ENCODE results near the gene SPATA2.
"Not testable (repeated sequence)": the region's sequence is repeated elsewhere in the genome, so short reads cannot be mapped to it uniquely, and the experiment has no call there.

The SPATA2 gene

GRCh38 chr20:49899541-49900383 lies 15.6 kb downstream of the SPATA2 start:
- DNase-seq = no peak

DNA sequence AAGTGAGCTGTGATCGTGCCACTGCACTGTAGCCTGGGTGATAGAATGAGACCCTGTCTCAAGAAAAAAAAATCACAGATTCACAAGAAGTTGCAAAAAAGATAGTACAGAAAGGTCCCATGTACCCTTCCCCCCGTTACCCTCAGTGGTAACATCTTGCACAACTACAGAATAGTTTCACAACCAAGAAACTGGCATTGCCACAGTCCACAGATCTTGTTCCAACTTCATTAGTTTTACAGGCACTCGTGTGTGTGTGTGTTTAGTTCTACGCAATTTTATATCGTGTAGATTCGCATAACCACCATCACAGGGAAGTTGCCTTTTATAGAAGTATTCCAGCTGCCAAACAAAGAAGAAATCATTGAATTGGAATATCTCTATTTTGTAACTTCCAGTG lies 19.1 kb downstream of the SPATA2 start:
- DNase-seq = no peak

DNA sequence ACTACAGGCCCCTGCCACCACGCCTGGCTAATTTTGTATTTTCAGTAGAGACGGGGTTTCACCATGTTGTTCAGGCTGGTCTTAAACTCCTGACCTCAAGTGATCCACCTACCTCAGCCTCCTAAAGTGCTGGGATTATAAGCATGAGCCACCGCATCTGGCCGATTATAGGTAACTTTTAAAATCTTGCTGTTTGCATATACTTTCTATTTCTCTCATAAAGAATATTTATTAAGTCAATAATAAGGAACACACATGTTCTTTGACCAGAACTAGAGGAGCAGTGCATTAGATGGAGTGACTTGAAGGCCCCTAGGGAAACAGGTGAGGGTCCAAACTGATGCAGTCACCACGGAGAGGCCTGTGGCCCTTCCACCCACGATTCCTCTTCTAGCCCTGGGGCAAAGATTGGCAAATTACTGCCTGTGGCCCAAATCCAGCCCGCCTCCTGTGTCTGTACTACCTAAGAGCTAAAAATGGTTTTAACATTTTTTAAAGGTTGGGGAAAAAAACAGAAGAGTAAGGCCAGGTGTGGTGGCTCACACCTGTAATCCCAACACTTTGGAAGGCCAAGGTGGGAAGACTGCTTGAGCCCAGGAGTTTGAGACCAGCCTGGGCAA lies 19.7 kb downstream of the SPATA2 start:
- DNase-seq = not testable (repeated sequence)

DNA sequence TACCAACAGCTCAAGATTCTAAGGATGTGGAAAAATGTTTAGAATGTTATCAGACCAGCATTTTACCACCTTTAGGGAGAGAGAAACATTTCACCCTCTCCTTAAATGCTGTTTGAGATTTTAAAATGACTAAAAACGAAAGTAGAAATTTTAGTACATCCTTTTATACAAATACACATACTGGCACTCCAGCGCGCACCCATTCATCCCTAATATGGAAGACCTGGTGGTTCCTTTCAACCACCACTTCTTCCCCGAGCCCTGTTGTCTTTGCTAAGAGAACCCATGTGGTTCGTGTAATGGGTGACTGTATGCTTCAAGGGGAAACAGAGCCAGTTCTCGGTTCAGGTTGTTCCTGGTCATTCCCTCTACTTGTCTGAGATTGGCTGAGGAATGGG lies 21.3 kb downstream of the SPATA2 start:
- no peak for DNase-seq

- DNase-seq = no peak
Measured at GRCh38 chr20:49893242-49894072, 21.9 kb downstream of the SPATA2 start.

DNA sequence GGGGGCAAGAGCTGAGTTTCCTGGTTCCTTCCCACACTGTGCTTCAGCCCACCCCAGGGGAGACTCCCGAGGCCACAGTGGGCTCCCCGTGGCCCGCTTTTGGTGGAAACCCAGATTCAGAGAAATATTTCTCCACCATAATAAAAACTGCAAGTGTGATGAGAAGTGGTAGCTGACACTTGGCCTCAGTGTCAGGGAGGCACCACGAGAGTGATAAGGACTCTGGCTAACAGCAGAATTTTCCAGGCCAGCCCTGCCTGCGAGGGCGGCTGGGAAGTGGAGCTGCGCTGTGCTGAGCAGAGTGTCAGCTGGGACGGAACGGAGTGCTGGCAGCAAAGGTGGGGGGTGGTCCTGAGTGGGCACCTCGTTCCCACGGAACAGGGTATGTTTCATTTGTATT lies 22.5 kb downstream of the SPATA2 start:
- DNase-seq = no peak

DNA sequence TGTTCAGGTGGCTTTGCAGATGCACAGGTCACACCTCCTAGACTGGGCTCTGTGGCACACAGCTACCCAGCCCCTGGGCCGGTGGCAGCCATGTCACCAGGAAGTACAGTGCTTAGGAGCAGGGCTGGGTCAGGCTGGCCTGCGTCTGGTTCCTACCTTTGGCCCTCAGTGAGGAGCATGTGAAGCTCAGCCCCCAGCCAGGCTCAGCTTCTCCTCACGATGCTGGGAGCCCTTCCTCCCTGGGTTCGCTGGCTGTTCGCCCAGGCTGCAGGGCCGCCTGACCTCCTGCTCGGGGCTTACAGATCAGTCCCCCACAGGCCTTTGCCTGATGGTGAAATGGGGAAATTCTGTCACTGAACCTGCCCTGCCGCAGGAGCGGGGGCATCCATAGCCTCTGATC lies 23.1 kb downstream of the SPATA2 start:
- DNase-seq = no peak

GRCh38 chr20:49891476-49892110 lies 23.7 kb downstream of the SPATA2 start:
- no peak for DNase-seq

DNA sequence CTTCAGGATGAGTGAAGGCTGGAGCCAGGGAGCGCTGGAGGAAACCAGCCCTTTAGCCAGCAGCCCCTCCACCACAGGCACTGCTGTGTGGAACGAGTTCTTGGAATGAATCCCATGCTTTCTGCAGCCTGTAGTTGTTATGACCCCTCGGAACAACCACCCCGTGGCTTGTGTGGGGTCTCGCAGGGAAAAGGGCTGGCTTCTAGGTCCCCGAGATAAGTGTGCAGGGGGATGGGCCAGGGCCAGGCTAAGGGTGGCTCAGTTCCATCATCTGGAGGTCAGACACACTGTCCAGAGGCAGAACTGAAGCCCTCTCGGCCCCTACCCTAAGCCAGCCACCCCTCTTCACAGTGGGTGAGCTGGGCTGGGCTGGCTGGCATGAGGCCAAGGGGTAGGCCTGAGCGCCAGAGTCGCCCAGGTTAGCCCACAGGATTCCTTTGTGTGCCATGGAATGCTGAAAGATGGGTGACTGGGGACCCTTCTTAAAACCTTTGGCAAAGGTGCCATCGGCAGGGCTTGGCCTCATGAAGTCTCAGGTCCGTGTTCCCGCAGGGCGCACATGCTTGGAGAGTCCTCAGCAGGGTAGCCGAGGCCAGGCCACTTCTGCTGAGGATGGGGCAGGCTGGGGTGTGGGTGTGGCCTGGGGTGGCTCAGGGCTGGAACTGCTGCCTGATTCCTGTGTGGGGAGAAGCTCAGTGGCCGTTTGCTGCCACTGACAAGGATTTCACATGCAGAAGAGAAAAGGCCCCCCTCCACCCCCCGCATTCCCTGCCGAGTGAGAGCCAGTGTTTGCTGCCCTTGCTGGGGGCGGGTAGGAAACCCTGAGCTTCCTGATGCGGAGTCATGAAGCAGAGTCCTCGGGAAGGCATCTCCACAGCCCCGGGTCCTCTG lies 24.6 kb downstream of the SPATA2 start:
- no peak for DNase-seq

GRCh38 chr20:49889935-49890333 lies 25.4 kb downstream of the SPATA2 start:
- DNase-seq = no peak

DNA sequence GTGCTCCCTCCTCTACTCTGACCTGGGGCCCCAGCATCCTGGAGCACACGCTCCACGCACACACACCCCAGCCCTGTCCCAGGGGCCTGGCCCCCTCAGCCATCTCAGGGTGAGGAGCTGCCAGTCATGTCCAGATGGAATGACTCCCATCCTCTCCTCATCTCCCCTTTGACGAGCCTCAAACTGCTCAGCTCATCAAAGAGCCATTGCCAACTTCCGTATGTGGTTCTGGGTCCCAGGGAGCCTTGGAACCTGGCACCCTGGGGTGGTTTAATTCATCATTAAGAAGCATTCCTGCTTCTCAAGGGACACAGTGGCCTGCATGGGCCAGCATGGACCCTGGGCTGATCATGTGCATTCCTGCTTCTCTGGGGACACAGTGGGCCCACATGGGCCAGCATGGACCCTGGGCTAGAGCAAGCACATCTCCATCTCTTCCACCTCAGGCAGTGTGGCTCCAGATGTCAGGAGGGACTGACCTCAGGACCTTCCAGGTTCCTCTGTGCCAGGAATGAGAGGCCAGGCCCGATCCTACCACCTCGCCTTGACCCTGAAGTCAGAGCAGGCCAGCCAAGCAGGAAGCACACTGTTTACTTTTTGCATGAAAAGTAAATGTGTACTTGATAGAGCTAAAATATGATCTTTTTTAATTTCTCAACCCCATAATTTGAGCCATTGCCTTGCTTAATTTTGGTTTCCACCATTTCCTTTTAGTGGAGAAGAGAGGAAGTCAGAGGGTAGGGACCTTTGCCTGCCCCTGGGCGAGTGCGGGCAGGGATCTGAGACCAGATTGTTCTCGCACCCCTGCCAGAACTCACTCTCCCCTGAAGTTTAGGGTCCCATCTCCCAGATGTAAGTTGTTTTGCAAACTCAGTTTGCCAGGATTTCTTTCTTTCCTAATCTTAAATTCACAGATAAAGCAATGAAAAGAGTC lies 26.1 kb downstream of the SPATA2 start:
- DNase-seq = no peak

GRCh38 chr20:49888212-49889000 lies 26.9 kb downstream of the SPATA2 start:
- DNase-seq = peak; percentile 58

DNA sequence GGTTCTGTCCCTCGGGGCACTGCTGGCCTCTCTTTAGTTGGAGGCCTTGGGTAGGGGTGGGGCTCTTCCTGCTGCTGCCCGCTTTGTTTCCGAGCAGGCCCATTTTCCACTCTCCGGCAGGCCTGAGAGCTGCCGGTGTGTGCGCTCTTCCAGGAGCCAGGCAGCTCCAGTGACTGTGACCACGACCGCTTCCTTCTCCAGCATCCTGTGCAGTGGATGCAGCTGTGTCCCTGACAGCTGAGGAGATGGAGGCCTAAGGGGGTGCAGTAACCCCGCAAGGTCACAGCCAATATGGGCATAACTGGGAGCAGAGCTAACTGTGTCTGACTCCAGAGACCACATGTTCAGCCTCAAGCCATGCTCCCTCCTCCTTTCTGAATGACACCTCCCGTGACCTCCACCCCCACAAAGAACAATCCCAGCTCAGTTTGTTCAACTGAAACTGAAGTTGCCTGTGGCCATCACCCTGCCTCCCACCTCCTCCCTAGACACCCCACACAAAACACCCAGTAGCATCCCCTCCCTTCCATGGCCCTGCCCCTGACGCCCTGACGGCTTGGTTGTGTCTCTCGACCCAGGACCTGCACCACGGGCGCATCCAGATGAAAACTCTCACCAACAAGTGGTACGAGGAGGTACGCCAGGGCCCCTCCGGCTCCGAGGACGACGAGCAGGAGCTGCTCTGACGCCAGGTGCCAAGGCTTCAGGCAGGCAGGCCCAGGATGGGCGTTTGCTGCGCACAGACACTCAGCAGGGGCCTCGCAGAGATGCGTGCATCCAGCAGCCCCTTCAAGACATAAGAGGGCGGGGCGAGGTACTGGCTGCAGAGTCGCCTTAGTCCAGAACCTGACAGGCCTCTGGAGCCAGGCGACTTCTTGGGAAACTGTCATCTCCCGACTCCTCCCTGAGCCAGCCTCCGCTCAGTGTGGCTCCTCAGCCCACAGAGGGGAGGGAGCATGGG lies 27.8 kb downstream of the SPATA2 start:
- DNase-seq = no peak

DNA sequence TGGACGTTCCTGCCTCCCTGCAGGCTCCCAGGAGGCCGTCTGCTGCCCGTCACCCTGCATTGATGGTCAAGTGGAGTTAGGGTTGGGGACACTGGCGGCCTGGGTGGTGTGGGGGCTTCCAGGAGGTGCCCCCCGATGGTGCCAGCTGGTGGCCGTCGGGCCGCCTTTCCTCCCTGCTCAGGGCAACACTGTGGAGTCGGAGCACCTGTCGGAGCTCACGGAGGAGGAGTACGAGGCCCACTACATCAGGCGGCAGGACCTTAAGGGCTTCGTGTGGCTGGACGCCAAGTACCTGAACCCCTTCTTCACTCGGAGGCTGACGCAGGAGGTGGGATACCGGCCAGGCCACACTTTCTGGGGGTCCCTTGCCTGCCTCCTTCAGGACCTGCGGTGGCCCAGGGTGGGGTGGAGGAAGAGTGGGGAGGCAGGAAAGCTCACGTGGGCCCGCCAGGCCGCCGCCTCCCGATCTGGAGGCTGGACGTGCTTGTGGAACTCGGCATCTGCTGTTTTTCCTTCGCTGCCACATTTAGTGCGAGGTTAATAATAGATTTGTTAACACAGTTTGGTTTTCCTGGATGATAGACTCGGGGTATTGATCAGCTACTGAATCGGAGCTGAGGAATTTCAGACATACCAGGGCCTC lies 28.6 kb downstream of the SPATA2 start:
- DNase-seq = no peak

DNA sequence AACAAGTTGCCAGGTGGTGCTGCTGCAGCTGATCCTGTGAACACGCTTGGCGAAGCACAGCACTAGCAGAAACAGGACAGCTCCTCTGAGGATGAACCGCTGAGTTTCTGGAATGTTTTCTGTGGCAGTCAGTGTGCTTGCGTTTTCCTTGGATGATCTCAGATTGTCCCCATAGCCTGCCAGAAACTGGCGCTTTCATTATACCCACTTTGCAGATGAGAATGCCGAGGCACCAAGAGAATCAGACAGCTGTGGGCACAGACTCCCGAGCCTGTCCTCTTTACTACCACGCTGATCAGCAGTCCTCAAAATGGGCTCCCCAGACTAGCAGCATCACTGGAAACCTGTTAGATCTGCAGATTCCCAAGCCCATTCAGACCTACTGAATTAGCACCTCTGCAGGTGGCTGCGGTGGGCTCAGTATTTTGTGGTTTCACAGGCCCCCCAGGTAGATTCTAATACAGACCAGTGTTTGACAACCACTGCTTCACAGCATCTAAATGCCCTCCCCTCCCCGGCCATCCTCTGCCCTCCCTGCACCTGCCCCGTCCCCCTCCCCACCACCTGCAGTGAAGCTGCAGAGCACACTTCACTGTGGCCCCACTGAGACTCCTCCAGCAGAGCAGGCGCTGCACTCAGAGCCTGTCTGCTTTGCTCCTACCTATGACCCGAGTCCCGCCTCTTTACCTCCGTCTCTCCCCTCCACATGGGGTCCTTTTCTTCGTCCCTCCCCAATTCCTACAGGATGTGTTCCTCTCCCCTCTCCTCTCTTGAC lies 29.6 kb downstream of the SPATA2 start:
- DNase-seq = no peak

DNA sequence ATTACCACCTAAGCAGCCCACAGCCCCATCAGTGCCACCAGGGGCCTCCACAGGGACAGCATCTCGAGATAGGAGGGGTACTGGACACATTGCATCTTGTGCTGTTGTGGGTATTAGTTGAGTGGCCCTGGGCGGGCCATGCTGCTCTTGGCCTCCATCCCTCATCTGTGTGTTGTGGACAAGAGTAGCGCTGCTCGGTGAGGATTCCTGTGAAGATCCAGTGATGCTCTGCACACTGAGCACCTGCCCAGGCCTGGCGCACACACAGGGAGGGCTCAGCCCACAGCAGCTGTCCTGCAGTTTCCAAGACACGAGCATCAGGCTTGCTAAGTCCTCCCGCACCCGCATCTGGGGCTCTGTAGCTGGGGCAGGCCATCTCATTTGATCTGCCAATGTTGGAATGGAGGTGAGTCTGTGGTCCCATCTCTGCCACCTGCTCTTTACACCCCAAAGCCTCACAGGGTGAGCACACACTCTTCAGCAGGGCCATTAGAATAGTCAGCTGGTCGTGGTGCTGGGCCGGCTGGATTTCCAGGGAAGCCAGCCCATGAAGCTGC lies 32.0 kb downstream of the SPATA2 start:
- DNase-seq = no peak
